ENCODE results near the gene FNIP2. TPM values are rescaled to one million over a fixed set of nuclear protein-coding genes. Genes with fewer than 3 reads are reported as not detected.

FNIP2 gene
- total and polyA plus RNA-seq, 10 of the 15 experiments (the other 5 are each of a cell fraction or from before 2014, with no cell fraction given): 0.03 to 0.38 (median 0.15) TPM

DNA sequence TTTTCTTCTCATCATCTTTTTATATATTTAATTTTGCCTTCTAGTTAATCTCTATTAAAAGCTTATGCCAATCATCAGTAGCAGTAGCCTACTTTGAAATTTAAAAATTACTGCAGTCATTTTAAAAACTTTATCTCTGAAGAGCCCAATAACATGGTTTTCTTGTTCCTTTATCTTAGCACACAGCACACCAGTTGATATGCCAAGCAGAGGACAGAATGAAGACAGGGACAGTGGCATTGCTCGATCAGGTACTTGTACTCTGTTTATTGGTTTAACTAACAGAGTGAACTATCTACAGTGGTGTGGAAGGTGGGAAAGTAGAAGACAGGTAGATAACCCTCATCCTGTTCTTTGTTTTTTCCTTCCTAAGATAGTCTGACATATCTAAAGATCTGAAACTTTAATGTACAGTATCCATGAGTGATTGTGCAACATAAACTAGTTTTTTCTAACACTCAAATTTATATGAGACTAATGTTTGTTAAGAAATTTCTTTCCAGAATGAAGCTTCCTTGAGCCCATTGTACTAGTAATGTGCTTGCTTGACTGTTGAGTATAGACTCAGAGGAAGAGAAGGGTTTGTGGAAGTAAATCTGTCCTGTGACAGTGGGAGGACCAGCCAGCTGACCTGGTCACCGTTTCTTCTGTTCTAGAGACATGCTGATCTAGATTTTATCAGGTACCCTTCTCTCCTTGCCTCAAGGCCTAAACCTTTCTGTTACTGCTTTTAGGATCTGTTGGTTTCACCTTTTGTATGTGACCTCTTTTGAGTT, 66.6 kb downstream of the FNIP2 start:
- ChIA-PET POLR2A (no interaction called here), SMC1A (ENCODE audit: uncharacterized antibody, unreplicated experiment) (interaction anchor here (0.6 to 1.7 kb wide), 4 partner anchors 9 to 53 kb away, joined by 3 to 7 read pairs (median 6); no protein-coding TSS in a partner anchor), RAD21 (ENCODE audit: unreplicated experiment) (no interaction called here), CTCF (interaction anchor here (1.2 to 1.4 kb wide), 3 partner anchors 9 to 30 kb away, joined by 3 read pairs; no protein-coding TSS in a partner anchor)
- no peak overlapping the region for H3K9ac ChIP-seq (ENCODE audit: control insufficient read depth, insufficient read depth, low read length)
- H3K79me2 ChIP-seq (ENCODE audit: control insufficient read depth, insufficient read depth, low read length): no peaks in the 10 kb centered on the region
- no peaks in the 10 kb centered on the region for H3K36me3 ChIP-seq (ENCODE audit: control insufficient read depth in 2 of 2, insufficient read depth in 2 of 2, low read length in 1 of 2)
- no peak overlapping the region for H2AFZ ChIP-seq (ENCODE audit: control insufficient read depth, low read depth, low read length)
- H3K4me2 ChIP-seq (ENCODE audit: control insufficient read depth, insufficient read depth): no peak overlapping the region
- H3K4me1 ChIP-seq (ENCODE audit: control insufficient read depth, insufficient read depth, low read length): no peaks in the 10 kb centered on the region
- no peak overlapping the region for H3K4me3 ChIP-seq
- intact Hi-C loops (cut with micrococcal nuclease; ENCODE audit: unreplicated experiment): no loop called here
- no peaks in the 10 kb centered on the region for H3K9me3 ChIP-seq (replicated peaks; ENCODE audit: control insufficient read depth, insufficient read depth, low read length)
- no TSS peak for BruUV-seq (replicated peaks)
- H4K20me1 ChIP-seq (ENCODE audit: control insufficient read depth, insufficient read depth): no peaks in the 10 kb centered on the region
- in situ Hi-C loops (cut with MboI): no loop called here
- TF ChIP-seq, protein P1, sequence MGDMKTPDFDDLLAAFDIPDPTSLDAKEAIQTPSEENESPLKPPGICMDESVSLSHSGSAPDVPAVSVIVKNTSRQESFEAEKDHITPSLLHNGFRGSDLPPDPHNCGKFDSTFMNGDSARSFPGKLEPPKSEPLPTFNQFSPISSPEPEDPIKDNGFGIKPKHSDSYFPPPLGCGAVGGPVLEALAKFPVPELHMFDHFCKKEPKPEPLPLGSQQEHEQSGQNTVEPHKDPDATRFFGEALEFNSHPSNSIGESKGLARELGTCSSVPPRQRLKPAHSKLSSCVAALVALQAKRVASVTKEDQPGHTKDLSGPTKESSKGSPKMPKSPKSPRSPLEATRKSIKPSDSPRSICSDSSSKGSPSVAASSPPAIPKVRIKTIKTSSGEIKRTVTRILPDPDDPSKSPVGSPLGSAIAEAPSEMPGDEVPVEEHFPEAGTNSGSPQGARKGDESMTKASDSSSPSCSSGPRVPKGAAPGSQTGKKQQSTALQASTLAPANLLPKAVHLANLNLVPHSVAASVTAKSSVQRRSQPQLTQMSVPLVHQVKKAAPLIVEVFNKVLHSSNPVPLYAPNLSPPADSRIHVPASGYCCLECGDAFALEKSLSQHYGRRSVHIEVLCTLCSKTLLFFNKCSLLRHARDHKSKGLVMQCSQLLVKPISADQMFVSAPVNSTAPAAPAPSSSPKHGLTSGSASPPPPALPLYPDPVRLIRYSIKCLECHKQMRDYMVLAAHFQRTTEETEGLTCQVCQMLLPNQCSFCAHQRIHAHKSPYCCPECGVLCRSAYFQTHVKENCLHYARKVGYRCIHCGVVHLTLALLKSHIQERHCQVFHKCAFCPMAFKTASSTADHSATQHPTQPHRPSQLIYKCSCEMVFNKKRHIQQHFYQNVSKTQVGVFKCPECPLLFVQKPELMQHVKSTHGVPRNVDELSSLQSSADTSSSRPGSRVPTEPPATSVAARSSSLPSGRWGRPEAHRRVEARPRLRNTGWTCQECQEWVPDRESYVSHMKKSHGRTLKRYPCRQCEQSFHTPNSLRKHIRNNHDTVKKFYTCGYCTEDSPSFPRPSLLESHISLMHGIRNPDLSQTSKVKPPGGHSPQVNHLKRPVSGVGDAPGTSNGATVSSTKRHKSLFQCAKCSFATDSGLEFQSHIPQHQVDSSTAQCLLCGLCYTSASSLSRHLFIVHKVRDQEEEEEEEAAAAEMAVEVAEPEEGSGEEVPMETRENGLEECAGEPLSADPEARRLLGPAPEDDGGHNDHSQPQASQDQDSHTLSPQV (IDR thresholded peaks at IDR 0.05): no peak
- no peak for TF ChIP-seq DPF2 (IDR thresholded peaks at IDR 0.05)
- TF ChIP-seq, protein P2, sequence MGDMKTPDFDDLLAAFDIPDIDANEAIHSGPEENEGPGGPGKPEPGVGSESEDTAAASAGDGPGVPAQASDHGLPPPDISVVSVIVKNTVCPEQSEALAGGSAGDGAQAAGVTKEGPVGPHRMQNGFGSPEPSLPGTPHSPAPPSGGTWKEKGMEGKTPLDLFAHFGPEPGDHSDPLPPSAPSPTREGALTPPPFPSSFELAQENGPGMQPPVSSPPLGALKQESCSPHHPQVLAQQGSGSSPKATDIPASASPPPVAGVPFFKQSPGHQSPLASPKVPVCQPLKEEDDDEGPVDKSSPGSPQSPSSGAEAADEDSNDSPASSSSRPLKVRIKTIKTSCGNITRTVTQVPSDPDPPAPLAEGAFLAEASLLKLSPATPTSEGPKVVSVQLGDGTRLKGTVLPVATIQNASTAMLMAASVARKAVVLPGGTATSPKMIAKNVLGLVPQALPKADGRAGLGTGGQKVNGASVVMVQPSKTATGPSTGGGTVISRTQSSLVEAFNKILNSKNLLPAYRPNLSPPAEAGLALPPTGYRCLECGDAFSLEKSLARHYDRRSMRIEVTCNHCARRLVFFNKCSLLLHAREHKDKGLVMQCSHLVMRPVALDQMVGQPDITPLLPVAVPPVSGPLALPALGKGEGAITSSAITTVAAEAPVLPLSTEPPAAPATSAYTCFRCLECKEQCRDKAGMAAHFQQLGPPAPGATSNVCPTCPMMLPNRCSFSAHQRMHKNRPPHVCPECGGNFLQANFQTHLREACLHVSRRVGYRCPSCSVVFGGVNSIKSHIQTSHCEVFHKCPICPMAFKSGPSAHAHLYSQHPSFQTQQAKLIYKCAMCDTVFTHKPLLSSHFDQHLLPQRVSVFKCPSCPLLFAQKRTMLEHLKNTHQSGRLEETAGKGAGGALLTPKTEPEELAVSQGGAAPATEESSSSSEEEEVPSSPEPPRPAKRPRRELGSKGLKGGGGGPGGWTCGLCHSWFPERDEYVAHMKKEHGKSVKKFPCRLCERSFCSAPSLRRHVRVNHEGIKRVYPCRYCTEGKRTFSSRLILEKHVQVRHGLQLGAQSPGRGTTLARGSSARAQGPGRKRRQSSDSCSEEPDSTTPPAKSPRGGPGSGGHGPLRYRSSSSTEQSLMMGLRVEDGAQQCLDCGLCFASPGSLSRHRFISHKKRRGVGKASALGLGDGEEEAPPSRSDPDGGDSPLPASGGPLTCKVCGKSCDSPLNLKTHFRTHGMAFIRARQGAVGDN (IDR thresholded peaks at IDR 0.05): no peak
- TF ChIP-seq HCFC1 (IDR thresholded peaks at IDR 0.05; ENCODE audit: low read length): no peak
- TF ChIP-seq SP1 (IDR thresholded peaks at IDR 0.05; ENCODE audit: low read depth, low read length): no peak
- TF ChIP-seq SIX5 (IDR thresholded peaks at IDR 0.05; ENCODE audit: low read depth, low read length, severe bottlenecking): no peak
- no peak for TF ChIP-seq NFYA (IDR thresholded peaks at IDR 0.05; ENCODE audit: borderline replicate concordance, low read depth, low read length)
- TF ChIP-seq, protein P3, sequence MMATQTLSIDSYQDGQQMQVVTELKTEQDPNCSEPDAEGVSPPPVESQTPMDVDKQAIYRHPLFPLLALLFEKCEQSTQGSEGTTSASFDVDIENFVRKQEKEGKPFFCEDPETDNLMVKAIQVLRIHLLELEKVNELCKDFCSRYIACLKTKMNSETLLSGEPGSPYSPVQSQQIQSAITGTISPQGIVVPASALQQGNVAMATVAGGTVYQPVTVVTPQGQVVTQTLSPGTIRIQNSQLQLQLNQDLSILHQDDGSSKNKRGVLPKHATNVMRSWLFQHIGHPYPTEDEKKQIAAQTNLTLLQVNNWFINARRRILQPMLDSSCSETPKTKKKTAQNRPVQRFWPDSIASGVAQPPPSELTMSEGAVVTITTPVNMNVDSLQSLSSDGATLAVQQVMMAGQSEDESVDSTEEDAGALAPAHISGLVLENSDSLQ (IDR thresholded peaks at IDR 0.05): no peak
- no peak for TF ChIP-seq ETV6 (conservative IDR thresholded peaks at IDR 0.05 in 1 of 2, IDR thresholded peaks at IDR 0.05 in 1 of 2; ENCODE audit: borderline replicate concordance in 1 of 2, low read depth in 1 of 2)
- TF ChIP-seq JUNB (IDR thresholded peaks at IDR 0.05): no peak
- no peak for DNase-seq (ENCODE audit: low read depth, low spot score)
- FAIRE-seq: no peak
- ATAC-seq: no peak
- 34% methylated on average over 2 of the region's 2 CpGs for WGBS (ENCODE audit: insufficient coverage, insufficient replicate concordance, low lambda C conversion rate, missing lambda C conversion rate)
- no peaks in the 10 kb centered on the region for H3K27me3 ChIP-seq (replicated peaks in 1 of 2; ENCODE audit: control insufficient read depth in 2 of 2, insufficient read depth in 2 of 2, low read length in 1 of 2)
- H3K27ac ChIP-seq (ENCODE audit: control insufficient read depth, insufficient read depth): no peak overlapping the region

All from GM12878 (cell line).